HG03045 (cell line): ENCODE data around the gene HS6ST3.

Experiments
- ATAC-seq: cut with Tn5 transposase; IDR thresholded peaks from one replicate; pipeline ENCODE4 v1.9.1; 2021; ENCODE audit warnings: mild to moderate bottlenecking, moderate library complexity; ENCODE audit not compliant: unreplicated experiment

The HS6ST3 gene

GRCh38 chr13:96816261-96816660 lies 726.4 kb downstream of the HS6ST3 start:
- no peak for ATAC-seq

- no peak for ATAC-seq
Observed at GRCh38 chr13:96816874-96817273, 727.0 kb downstream of the HS6ST3 start.

- ATAC-seq, result no peak
Observed at GRCh38 chr13:96817336-96817941, 727.5 kb downstream of the HS6ST3 start.

GRCh38 chr13:96819375-96819774 lies 729.5 kb downstream of the HS6ST3 start:
- ATAC-seq, result no peak

GRCh38 chr13:96821381-96821780 lies 731.5 kb downstream of the HS6ST3 start:
- no peak for ATAC-seq

GRCh38 chr13:96821971-96822370 lies 732.1 kb downstream of the HS6ST3 start:
- ATAC-seq, result no peak

GRCh38 chr13:96822895-96823294 lies 733.0 kb downstream of the HS6ST3 start:
- ATAC-seq, result no peak

- ATAC-seq, result no peak
Observed at GRCh38 chr13:96824140-96824539, 734.2 kb downstream of the HS6ST3 start.

GRCh38 chr13:96825653-96826052 lies 735.7 kb downstream of the HS6ST3 start:
- no peak for ATAC-seq

- no peak for ATAC-seq
Observed at GRCh38 chr13:96834626-96835025, 744.7 kb downstream of the HS6ST3 start.

GRCh38 chr13:96835546-96835945 lies 745.6 kb downstream of the HS6ST3 start:
- ATAC-seq, result no peak

GRCh38 chr13:96836733-96837132 lies 746.8 kb downstream of the HS6ST3 start:
- ATAC-seq, result no peak

- no peak for ATAC-seq
Observed at GRCh38 chr13:96837809-96838208, 747.9 kb downstream of the HS6ST3 start.

- no peak for ATAC-seq
Observed at GRCh38 chr13:96844195-96844594, 754.3 kb downstream of the HS6ST3 start.

GRCh38 chr13:96844616-96845015 lies 754.7 kb downstream of the HS6ST3 start:
- ATAC-seq, result no peak

GRCh38 chr13:96848286-96848685 lies 758.4 kb downstream of the HS6ST3 start:
- no peak for ATAC-seq

GRCh38 chr13:96849091-96849490 lies 759.2 kb downstream of the HS6ST3 start:
- no peak for ATAC-seq

GRCh38 chr13:96850538-96851145 lies 760.7 kb downstream of the HS6ST3 start:
- ATAC-seq, result no peak

GRCh38 chr13:96851856-96852445 lies 762.0 kb downstream of the HS6ST3 start:
- no peak for ATAC-seq

GRCh38 chr13:96858133-96858826 lies 768.4 kb downstream of the HS6ST3 start:
- ATAC-seq, result no peak

GRCh38 chr13:96860882-96861281 lies 771.0 kb downstream of the HS6ST3 start:
- ATAC-seq, result no peak

- no peak for ATAC-seq
Observed at GRCh38 chr13:96862093-96862492, 772.2 kb downstream of the HS6ST3 start.
